ENCODE measurements around the gene WARS2. TPM values are rescaled to one million over a fixed set of nuclear protein-coding genes. Genes with fewer than 3 reads are reported as not detected.

Gene WARS2
- total RNA-seq, 1 experiment from 2014 or later, result 18.1 TPM

GRCh38 chr1:119012383-119012782 is 128.1 kb downstream of the WARS2 start:
- no peaks in the 10 kb centered on the region for H3F3A ChIP-seq (ENCODE audit: low read length, unreplicated experiment)
- peaks cover 18% of the 10 kb centered on the region; the same call in 1 of the 2 replicates for H3K4me1 ChIP-seq (ENCODE audit: insufficient read depth, low read length)
- H4K20me1 ChIP-seq (ENCODE audit: low read length), result no peaks in the 10 kb centered on the region
- no peaks in the 10 kb centered on the region for H3K9me2 ChIP-seq (replicated peaks; ENCODE audit: low read length)
- no TSS peak for BruUV-seq (replicated peaks)
- DNase-seq (peak; percentile 24), ATAC-seq (no peak)
- H3K9ac ChIP-seq (ENCODE audit: low read length), result no peak overlapping the region
- TF ChIP-seq EZH2 (IDR thresholded peaks at IDR 0.05; ENCODE audit: low read length, unreplicated experiment), result no peak
- TF ChIP-seq CTCF (conservative IDR thresholded peaks at IDR 0.05; ENCODE audit: low read depth, low read length), result no peak
- no peak for TF ChIP-seq EZH2phosphoT487 (IDR thresholded peaks at IDR 0.05; ENCODE audit: borderline replicate concordance, low read length)
- no peaks in the 10 kb centered on the region for H3K79me2 ChIP-seq (ENCODE audit: low read length)
- POLR2A ChIA-PET (ENCODE audit: unreplicated experiment), result no interaction called here
- H3K4me3 ChIP-seq (ENCODE audit: low read length), result no peak overlapping the region
- H2AFZ ChIP-seq (ENCODE audit: low read length), result no peak overlapping the region
- H3K4me2 ChIP-seq (ENCODE audit: low read length), result no peak overlapping the region
- no peaks in the 10 kb centered on the region for H3K27me3 ChIP-seq (ENCODE audit: low read length)
- CTCF ChIA-PET, result interaction anchor here (0.5 kb wide), 1 partner anchor 262 kb away, joined by 3 read pairs; no protein-coding TSS in a partner anchor
- no peaks in the 10 kb centered on the region for H3K36me3 ChIP-seq (ENCODE audit: low read depth, low read length)
- H3K27ac ChIP-seq (ENCODE audit: low read length), result no peak overlapping the region
- H3K9me3 ChIP-seq (ENCODE audit: low read length), result no peaks in the 10 kb centered on the region
- intact Hi-C loops (cut with micrococcal nuclease), result loop anchor here (10.0 kb wide), 2 partner anchors 132 to 352 kb away; partner anchors contain the start of genes HAO2 and WARS2

GRCh38 chr1:119011706-119012105 is 128.7 kb downstream of the WARS2 start:
- no TSS peak for BruUV-seq (replicated peaks)
- ATAC-seq (no peak), DNase-seq (no peak)
- Histone ChIP-seq H3K4me1 (ENCODE audit: insufficient read depth, low read length) (peaks cover 18% of the 10 kb centered on the region; the same call in 1 of the 2 replicates), H3K4me2 (ENCODE audit: low read length) (no peak overlapping the region), H3K36me3 (ENCODE audit: low read depth, low read length) (no peaks in the 10 kb centered on the region), H3K9me3 (ENCODE audit: low read length) (no peaks in the 10 kb centered on the region), H3K9me2 (replicated peaks; ENCODE audit: low read length) (no peaks in the 10 kb centered on the region), H3K27ac (ENCODE audit: low read length) (no peak overlapping the region), H3F3A (ENCODE audit: low read length, unreplicated experiment) (no peaks in the 10 kb centered on the region), H3K27me3 (ENCODE audit: low read length) (no peaks in the 10 kb centered on the region), H3K79me2 (ENCODE audit: low read length) (no peaks in the 10 kb centered on the region), H4K20me1 (ENCODE audit: low read length) (no peaks in the 10 kb centered on the region), H2AFZ (ENCODE audit: low read length) (no peak overlapping the region), H3K9ac (ENCODE audit: low read length) (no peak overlapping the region), H3K4me3 (ENCODE audit: low read length) (no peak overlapping the region)
- TF ChIP-seq EZH2phosphoT487 (IDR thresholded peaks at IDR 0.05; ENCODE audit: borderline replicate concordance, low read length), result no peak
- no peak for TF ChIP-seq CTCF (conservative IDR thresholded peaks at IDR 0.05; ENCODE audit: low read depth, low read length)
- TF ChIP-seq EZH2 (IDR thresholded peaks at IDR 0.05; ENCODE audit: low read length, unreplicated experiment), result no peak
- intact Hi-C loops (cut with micrococcal nuclease), result loop anchor here (10.0 kb wide), 2 partner anchors 133 to 353 kb away; partner anchors contain the start of genes HAO2 and WARS2
- POLR2A ChIA-PET (ENCODE audit: unreplicated experiment), result no interaction called here
- CTCF ChIA-PET, result interaction anchor here (0.5 kb wide), 1 partner anchor 263 kb away, joined by 3 read pairs; no protein-coding TSS in a partner anchor

- intact Hi-C loops (cut with micrococcal nuclease), result loop anchor here (10.0 kb wide), 2 partner anchors 134 to 354 kb away; partner anchors contain the start of genes HAO2 and WARS2
- no peak overlapping the region for H3K27ac ChIP-seq (ENCODE audit: low read length)
- no peaks in the 10 kb centered on the region for H3K9me2 ChIP-seq (replicated peaks; ENCODE audit: low read length)
- BruUV-seq (replicated peaks), result no TSS peak
- H2AFZ ChIP-seq (ENCODE audit: low read length), result no peak overlapping the region
- DNase-seq (no peak), ATAC-seq (no peak)
- ChIA-PET CTCF (no interaction called here), POLR2A (ENCODE audit: unreplicated experiment) (no interaction called here)
- peaks cover 18% of the 10 kb centered on the region; the same call in 1 of the 2 replicates for H3K4me1 ChIP-seq (ENCODE audit: insufficient read depth, low read length)
- no peak overlapping the region for H3K4me2 ChIP-seq (ENCODE audit: low read length)
- H4K20me1 ChIP-seq (ENCODE audit: low read length), result no peaks in the 10 kb centered on the region
- no peaks in the 10 kb centered on the region for H3K36me3 ChIP-seq (ENCODE audit: low read depth, low read length)
- H3F3A ChIP-seq (ENCODE audit: low read length, unreplicated experiment), result no peaks in the 10 kb centered on the region
- H3K9ac ChIP-seq (ENCODE audit: low read length), result no peak overlapping the region
- H3K9me3 ChIP-seq (ENCODE audit: low read length), result no peaks in the 10 kb centered on the region
- no peaks in the 10 kb centered on the region for H3K79me2 ChIP-seq (ENCODE audit: low read length)
- TF ChIP-seq EZH2phosphoT487 (IDR thresholded peaks at IDR 0.05; ENCODE audit: borderline replicate concordance, low read length) (no peak), CTCF (conservative IDR thresholded peaks at IDR 0.05; ENCODE audit: low read depth, low read length) (no peak), EZH2 (IDR thresholded peaks at IDR 0.05; ENCODE audit: low read length, unreplicated experiment) (no peak)
- H3K4me3 ChIP-seq (ENCODE audit: low read length), result no peak overlapping the region
- no peaks in the 10 kb centered on the region for H3K27me3 ChIP-seq (ENCODE audit: low read length)
Observed at GRCh38 chr1:119011116-119011515, 129.3 kb downstream of the WARS2 start.

Data from PC-3 (cell line).